GM12891 (cell line): ENCODE measurements around the gene EDC3.

Experiments used
- POU2F2 ChIP-seq: IDR thresholded peaks from 2 replicates; pipeline ENCODE4 v1.6.1; 2011; ENCODE audit warnings: low read depth, mild to moderate bottlenecking, control low read depth, low read length, moderate library complexity
- TAF1 ChIP-seq: IDR thresholded peaks from 2 replicates; pipeline ENCODE4 v1.6.1; 2011; ENCODE audit warnings: low read depth, low read length, control low read depth

DNA sequence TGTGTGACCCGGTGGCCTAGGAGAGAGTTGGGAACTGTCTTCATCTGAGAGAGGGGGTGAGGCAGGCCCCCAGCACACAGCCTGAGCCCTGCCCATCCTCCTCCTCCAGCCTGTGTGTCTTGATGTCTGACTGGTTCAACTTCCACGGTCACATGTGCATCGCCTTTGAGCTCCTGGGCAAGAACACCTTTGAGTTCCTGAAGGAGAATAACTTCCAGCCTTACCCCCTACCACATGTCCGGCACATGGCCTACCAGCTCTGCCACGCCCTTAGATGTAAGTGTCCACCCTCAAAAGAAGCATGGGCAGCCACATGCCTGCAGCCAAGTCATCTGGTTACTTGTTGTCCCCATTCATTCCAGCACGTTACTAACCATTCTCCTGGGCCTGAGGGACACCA lies 70.1 kb downstream of the EDC3 start:
- no peak for TF ChIP-seq TAF1
- TF ChIP-seq POU2F2, result no peak
